Measurements from ENCODE around the gene ADI1.

GRCh38 chr2:3460831-3461800 lies 58.2 kb downstream of the ADI1 start:
- no peak for TF ChIP-seq CTCF (IDR thresholded peaks at IDR 0.05)
- no peak for TF ChIP-seq EP300 (IDR thresholded peaks at IDR 0.05)
- no peak for TF ChIP-seq POLR2AphosphoS5 (IDR thresholded peaks at IDR 0.05)
